OCI-LY1 (cell line): Measurements from ENCODE around the gene TSNAX.

Source experiments
- H2AFZ ChIP-seq: fragments of 200-600 bp; sonication (generic), shearing (Covaris generic); 2 replicates; pipeline ENCODE4 v1.6.0; 2014; ENCODE audit warnings: antibody characterized with exemption, mild to moderate bottlenecking, low read length
- H3F3A ChIP-seq: fragments of 200-600 bp; sonication (generic), shearing (Covaris generic); 2 replicates; pipeline ENCODE4 v1.6.0; 2014; ENCODE audit warnings: mild to moderate bottlenecking, antibody characterized with exemption, low read length, moderate library complexity; ENCODE audit not compliant: insufficient read depth
- H3K27ac ChIP-seq: fragments of 200-600 bp; sonication (generic); 2 replicates; pipeline ENCODE4 v1.5.1; 2014; ENCODE audit warnings: low read length, mixed run types, mild to moderate bottlenecking, low read depth; ENCODE audit not compliant: poor library complexity, severe bottlenecking
- H3K27me3 ChIP-seq: fragments of 200-600 bp; sonication (generic); 2 replicates; pipeline ENCODE4 v1.6.0; 2014; ENCODE audit warnings: antibody characterized with exemption, mild to moderate bottlenecking, low read length, moderate library complexity; ENCODE audit not compliant: insufficient read depth
- H3K36me3 ChIP-seq: fragments of 200-600 bp; sonication (generic); 2 replicates; pipeline ENCODE4 v1.6.1; 2014; ENCODE audit warnings: mild to moderate bottlenecking, antibody characterized with exemption, low read length, moderate library complexity, mixed read lengths; ENCODE audit not compliant: insufficient read depth
- H3K4me1 ChIP-seq: fragments of 200-600 bp; sonication (generic); 2 replicates; pipeline ENCODE4 v1.5.1; 2014; ENCODE audit warnings: mild to moderate bottlenecking, low read length, moderate library complexity; ENCODE audit not compliant: insufficient read depth, severe bottlenecking
- H3K4me2 ChIP-seq: fragments of 200-600 bp; sonication (generic), shearing (Covaris generic); 2 replicates; pipeline ENCODE4 v1.6.1; 2014; ENCODE audit warnings: low read length
- H3K4me3 ChIP-seq: fragments of 200-600 bp; sonication (generic); 2 replicates; pipeline ENCODE4 v1.5.1; 2014; ENCODE audit warnings: low read length, low read depth, mild to moderate bottlenecking, mixed read lengths; ENCODE audit not compliant: poor library complexity, severe bottlenecking
- H3K79me2 ChIP-seq: fragments of 200-600 bp; shearing (Covaris generic); 2 replicates; pipeline ENCODE4 v1.6.1; 2016; ENCODE audit warnings: mixed run types, low read length, mixed read lengths; ENCODE audit not compliant: insufficient read depth
- H3K9ac ChIP-seq: fragments of 200-600 bp; sonication (generic), shearing (Covaris generic); 2 replicates; pipeline ENCODE4 v1.6.1; 2014; ENCODE audit warnings: mild to moderate bottlenecking, low read length, mixed read lengths
- H3K9me2 ChIP-seq: fragments of 200-600 bp; sonication (generic), shearing (Covaris generic); 2 replicates; pipeline ENCODE4 v1.6.1; 2014; ENCODE audit warnings: low read depth, mild to moderate bottlenecking, low read length, mixed read lengths
- H3K9me3 ChIP-seq: fragments of 200-600 bp; shearing (Covaris generic); 2 replicates; pipeline ENCODE4 v1.6.1; 2014; ENCODE audit warnings: low read length, mixed read lengths
- H4K20me1 ChIP-seq: fragments of 200-600 bp; sonication (generic), shearing (Covaris generic); 2 replicates; pipeline ENCODE4 v1.6.0; 2016; ENCODE audit warnings: mild to moderate bottlenecking, low read length; ENCODE audit not compliant: insufficient read depth
- CTCF ChIP-seq: fragments of 200-600 bp; sonication (generic), shearing (Covaris generic); IDR thresholded peaks from 2 replicates; pipeline ENCODE4 v1.5.1; 2017; ENCODE audit warnings: mild to moderate bottlenecking, antibody characterized with exemption, low read length, moderate library complexity, mixed read lengths
- EZH2 ChIP-seq: fragments of 200-600 bp; sonication (generic), shearing (Covaris generic); IDR thresholded peaks from 2 replicates; pipeline ENCODE4 v1.8.0; 2017; ENCODE audit warnings: borderline replicate concordance, mixed run types, mild to moderate bottlenecking, antibody characterized with exemption, low read length, moderate library complexity, mixed read lengths

TSNAX gene

GRCh38 chr1:231600458-231600976 lies 72.0 kb downstream of the TSNAX start:
- H3K27me3 ChIP-seq, result no peaks in the 10 kb centered on the region
- H3K4me1 ChIP-seq, result peaks cover 5% of the 10 kb centered on the region
- H3K36me3 ChIP-seq, result no peaks in the 10 kb centered on the region
- H3K4me3 ChIP-seq, result no peak overlapping the region
- H4K20me1 ChIP-seq, result no peaks in the 10 kb centered on the region
- H3K79me2 ChIP-seq, result no peaks in the 10 kb centered on the region
- no peaks in the 10 kb centered on the region for H3K9me2 ChIP-seq
- H2AFZ ChIP-seq, result no peak overlapping the region
- H3K4me2 ChIP-seq, result no peak overlapping the region
- H3F3A ChIP-seq, result no peaks in the 10 kb centered on the region
- H3K9me3 ChIP-seq, result no peaks in the 10 kb centered on the region
- no peak for TF ChIP-seq CTCF
- TF ChIP-seq EZH2, result no peak
- no peak overlapping the region for H3K27ac ChIP-seq
- H3K9ac ChIP-seq, result no peak overlapping the region

GRCh38 chr1:231601824-231602672 lies 73.6 kb downstream of the TSNAX start:
- no peak overlapping the region for H3K9ac ChIP-seq

GRCh38 chr1:231602673-231602984 lies 74.2 kb downstream of the TSNAX start:
- Histone ChIP-seq H3K9me3 (no peaks in the 10 kb centered on the region), H4K20me1 (no peaks in the 10 kb centered on the region), H2AFZ (no peak overlapping the region), H3K9me2 (no peaks in the 10 kb centered on the region), H3K27ac (no peak overlapping the region), H3K4me1 (peaks cover 5% of the 10 kb centered on the region), H3F3A (no peaks in the 10 kb centered on the region), H3K79me2 (no peaks in the 10 kb centered on the region), H3K9ac (no peak overlapping the region), H3K36me3 (no peaks in the 10 kb centered on the region), H3K4me3 (no peak overlapping the region), H3K4me2 (no peak overlapping the region), H3K27me3 (no peaks in the 10 kb centered on the region)
- TF ChIP-seq CTCF (no peak), EZH2 (no peak)

More at GRCh38 chr1:231601824-231602672, 73.6 kb downstream of the TSNAX start:
- Histone ChIP-seq H3K4me1 (peaks cover 5% of the 10 kb centered on the region), H3K79me2 (no peaks in the 10 kb centered on the region), H3K9me3 (no peaks in the 10 kb centered on the region), H3K4me3 (no peak overlapping the region), H3K9me2 (no peaks in the 10 kb centered on the region), H3K36me3 (no peaks in the 10 kb centered on the region), H3F3A (no peaks in the 10 kb centered on the region), H3K4me2 (no peak overlapping the region), H3K27me3 (no peaks in the 10 kb centered on the region), H2AFZ (no peak overlapping the region), H4K20me1 (no peaks in the 10 kb centered on the region), H3K27ac (no peak overlapping the region)
- no peak for TF ChIP-seq CTCF
- TF ChIP-seq EZH2, result no peak
